Measurements from ENCODE around the gene ERP29.
"Not testable (repeated sequence)": the region's sequence is repeated elsewhere in the genome, so short reads cannot be mapped to it uniquely, and the experiment has no call there.

Gene ERP29

GRCh38 chr12:112012775-112013600 is at the start of gene ERP29, which contains the start of gene TMEM116:
Gene ERP29 (plus strand): TSS chr12:112013426. CDS start chr12:112013466, 40 bp downstream.
Gene TMEM116 (minus strand): TSS chr12:112013165. CDS start chr12:112005270, 7,895 bp downstream.
- peak; percentile 99 for DNase-seq

- no peak for DNase-seq
Observed at GRCh38 chr12:111964935-111965334, 48.3 kb upstream of the ERP29 start.

DNA sequence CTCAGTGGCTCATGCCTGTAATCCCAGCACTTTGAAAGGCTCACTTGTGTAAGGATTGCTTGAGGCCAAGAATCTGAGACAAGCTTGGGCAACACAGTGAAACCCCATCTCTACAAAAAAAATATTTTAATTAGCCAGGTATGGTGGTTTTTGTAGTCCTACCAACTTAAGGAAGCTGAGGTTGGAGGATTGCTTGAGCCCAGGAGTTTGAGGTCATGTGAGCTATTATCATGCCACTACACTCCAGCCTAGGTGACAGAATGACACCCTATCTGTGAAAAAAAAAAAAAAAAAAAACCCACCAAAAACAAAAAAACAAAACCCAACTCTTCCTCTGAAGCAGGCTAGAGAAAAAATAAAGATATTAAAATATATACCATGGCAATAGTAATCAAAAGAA is 41.4 kb upstream of the ERP29 start:
- DNase-seq = no peak

DNA sequence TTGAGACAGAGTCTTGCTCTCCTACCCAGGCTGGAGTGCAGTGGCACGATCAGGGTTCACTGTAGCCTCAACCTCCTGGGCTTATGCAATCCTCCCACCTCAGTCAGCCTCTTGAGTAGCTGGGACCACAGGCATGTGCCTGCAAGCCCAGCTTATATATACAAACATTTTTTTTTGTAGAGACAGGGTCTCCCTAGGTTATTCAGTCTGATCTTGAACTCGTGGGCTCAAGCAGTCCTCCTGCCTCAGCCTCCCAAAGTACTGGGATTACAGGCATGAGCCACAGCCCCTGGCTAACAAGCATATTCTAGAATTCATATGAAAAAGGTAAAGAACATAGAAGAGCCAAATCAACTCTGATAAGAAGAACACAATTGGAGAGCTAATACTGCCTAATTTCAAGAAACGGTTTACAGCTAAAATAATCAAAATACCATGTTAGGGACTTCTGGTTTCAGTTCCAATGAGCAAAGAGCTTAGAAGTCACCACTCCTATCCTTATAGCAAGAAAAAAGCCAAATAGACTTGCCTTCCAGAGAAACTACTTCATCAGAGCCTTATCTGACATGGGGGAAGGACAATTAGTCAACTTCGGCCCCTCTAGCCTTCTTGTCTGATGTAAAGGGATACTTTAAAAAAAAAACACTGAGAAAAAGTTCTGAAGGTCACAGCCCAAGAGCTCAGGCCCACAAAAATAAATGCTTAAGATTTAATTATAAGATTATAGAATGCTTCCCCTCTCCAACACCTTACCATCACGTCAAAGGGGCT is 37.9 kb upstream of the ERP29 start:
- DNase-seq = peak; percentile 4

DNA sequence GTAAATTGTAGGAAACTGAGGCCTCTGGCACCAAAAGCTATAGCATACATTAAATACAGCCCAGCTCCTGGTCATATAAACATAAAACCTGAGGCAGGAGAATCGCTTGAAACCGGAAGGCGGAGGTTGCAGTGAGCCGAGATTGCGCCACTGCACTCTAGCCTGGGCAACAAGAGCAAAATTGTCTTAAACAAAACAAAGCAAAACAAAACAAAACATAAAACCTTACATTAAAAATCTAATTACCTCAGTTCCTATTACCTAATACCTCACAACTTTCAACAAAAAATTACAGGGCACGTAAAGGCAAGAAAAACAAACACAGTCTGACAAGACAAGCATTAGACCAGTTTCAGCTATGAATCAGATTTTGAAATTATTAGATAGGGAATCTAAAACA is 36.9 kb upstream of the ERP29 start:
- no peak for DNase-seq

DNA sequence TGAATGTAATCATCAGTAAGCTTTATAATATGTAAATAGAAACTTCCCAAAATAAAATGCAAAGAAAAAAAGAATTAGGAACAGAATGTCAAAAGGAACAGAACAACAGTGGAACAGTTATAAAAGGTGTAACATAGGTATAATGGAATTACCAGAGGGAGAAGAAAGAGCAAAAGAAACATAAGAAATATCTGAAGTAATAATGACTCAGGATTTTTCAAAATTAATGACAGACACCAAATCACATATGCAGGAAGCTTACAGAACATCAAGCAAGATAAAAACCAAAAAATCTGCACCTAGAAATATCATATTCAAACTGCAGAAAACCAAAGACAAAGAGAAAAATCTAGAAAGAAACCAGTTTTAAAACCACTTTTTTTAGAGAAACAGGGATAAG is 36.4 kb upstream of the ERP29 start:
- no peak for DNase-seq

GRCh38 chr12:111978545-111978944 is 34.7 kb upstream of the ERP29 start:
- DNase-seq = no peak

DNA sequence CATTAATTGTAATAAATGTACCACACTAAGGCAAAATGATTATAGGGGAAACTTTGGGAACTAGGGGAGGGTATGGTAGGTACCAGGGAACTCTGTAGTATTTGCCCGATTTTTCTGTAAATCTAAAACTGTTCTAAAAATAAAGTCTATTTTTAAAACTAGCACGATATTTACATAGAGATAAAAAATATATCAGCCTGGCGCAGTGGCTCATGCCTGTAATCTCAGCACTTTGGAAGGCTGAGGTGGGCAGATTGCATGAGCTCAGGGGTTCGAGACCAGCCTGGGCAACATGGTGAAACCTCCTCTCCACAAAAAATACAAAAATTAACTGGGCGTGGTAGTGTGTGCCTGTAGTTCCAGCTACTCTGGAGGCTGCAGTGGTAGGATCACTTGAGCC is 32.6 kb upstream of the ERP29 start:
- DNase-seq = no peak

GRCh38 chr12:111981987-111982386 is 31.2 kb upstream of the ERP29 start:
- DNase-seq = peak; percentile 60

GRCh38 chr12:111984820-111985219 is 28.4 kb upstream of the ERP29 start:
- no peak for DNase-seq

- no peak for DNase-seq
Observed at GRCh38 chr12:111991535-111991934, 21.7 kb upstream of the ERP29 start.

- DNase-seq = peak; percentile 63
Observed at GRCh38 chr12:111991946-111992345, 21.3 kb upstream of the ERP29 start.

DNA sequence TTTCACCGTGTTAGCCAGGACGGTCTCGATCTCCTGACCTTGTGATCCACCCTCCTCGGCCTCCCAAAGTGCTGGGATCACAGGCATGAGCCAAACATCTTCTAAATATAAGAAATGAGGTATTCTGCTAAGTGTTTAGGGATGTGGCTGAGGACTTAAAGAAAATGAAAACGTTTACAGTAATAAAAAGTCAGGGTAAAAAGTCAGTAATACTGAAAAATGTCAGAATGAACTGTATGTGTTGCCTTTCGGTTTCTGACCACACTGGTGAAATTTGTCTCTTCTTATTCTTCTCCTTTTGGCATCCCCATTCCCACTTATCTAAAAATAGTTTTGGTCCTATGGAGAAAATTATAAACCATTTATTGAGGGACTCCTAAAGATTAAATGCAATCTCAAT is 20.8 kb upstream of the ERP29 start:
- DNase-seq = no peak

DNA sequence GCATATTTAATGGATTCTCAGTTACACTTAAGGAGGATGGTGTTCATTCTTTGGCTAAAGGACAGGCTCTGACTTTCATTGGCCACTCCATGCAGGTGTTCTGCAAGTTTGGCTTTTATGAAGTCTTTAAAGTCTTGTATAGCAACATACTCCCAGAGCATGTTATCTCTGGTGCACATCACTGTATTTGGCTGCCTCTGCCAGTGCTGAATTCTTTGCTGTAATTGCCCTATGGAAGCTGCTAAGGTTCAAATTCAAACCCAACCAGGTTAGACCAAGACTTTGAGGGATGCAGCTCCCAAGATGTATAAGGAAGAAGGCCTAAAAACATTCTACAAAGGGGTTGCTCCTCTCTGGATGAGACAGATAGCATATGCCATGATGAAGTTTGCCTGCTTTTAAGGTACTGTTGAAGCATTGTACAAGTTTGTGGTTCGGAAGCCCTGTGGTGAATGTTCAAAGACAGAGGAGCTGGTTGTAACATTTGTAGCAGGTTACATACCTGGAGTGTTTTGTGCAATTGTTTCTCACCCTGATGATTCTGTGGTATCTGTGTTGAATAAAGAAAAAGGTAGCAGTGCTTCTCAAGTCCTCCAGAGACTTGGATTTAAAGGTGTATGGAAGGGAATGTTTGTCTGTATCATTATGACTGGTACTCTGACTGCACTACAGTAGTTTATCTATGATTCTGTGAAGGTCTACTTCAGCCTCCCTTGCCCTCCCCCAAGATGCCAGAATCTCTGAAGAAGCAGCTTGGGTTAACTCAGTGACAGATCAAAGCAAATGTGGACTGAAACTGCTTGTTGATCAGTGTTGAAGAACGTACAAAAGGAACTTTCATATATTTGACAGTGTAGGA is 19.7 kb upstream of the ERP29 start:
- no peak for DNase-seq

DNA sequence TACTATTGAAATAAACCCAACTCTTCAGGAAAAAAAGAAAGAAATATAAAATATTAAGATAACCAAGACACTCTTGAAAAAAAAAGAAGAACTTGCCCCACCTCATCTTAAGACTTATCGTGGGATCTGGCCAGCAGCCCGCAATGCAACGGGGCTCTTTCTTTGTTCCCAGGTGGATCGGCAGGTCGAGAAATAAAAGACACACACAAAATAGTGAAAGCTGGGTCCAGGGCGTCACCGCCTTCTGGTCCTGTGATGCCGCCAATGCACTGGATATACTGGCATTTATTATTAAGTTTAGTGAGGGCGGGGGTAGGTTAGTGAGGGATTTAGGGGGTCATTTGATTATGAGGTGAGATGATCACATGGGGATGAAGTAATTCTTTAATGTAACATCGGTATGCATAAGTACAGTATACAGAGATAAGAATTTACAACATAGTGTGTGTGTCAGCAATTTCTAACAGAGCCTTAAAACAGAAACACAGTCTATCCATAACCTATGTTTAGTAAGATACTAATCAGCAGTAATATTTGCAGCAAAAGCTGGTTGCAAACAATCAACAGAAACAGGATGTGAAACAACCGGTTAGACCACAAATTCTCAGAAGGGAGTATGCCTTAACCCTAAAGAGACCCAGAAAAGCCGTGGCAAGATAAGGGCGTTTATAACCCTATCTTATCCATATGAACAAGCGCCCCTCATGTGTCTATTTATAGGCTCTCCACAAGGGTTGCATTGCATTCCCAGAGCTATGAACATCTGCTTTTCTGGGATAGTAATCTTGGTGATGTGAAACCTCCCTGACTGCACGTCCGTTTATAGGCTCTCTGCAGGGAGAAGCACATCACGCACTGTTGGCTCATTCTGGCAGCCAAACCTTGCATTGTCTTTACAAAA is 18.8 kb upstream of the ERP29 start:
- not testable (repeated sequence) for DNase-seq

DNA sequence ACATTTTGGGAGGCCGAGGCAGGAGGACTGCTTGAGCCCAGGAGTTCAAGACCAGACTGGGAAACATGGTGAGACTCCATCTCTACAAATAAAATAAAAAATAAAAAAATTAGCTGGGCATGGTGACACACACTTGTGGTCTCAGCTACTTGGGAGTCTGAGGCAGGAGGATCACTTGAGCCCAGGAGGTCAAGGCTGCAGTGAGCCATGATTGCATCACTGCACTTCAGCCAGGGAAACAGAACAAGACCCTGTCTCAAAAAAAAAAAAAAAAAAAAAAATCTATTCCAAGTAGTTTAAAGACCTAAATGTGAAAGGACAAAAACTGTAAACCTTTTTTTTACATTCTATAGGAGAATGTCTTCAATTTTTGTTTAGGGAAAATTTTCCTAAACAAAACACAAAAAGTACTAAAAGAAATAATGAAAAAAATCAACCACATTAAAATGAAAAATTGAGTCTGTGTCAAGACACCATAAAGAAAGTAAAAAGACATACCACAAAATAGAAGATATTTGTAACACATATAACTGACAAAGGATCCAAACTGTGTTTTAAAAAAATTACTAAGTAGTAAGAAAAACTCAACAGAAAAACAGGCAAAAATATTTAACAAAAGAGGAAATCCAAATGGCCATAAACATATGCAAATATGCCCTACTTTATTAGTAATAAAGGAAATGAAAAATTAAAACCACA is 17.3 kb upstream of the ERP29 start:
- DNase-seq = no peak

- no peak for DNase-seq
Observed at GRCh38 chr12:111997300-111997699, 15.9 kb upstream of the ERP29 start.

DNA sequence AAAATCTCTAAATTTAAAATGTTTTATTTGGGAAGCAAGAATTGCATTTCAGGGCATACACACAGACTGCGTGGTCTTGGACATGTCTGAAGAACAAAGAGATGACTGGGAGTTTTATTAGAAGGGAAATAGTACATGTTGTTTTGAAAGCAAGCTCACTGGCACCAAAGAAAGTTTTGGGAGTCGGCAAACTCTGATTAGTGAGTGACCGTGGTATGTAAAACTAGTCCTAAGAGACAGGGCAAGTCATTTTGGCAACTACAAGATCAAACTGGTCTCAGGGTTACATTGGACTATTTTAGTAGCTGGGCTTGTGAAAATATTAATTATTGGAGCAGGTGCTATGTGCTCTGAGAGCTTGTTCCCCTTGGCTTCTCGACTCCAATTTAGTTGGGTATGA is 15.2 kb upstream of the ERP29 start:
- no peak for DNase-seq

DNA sequence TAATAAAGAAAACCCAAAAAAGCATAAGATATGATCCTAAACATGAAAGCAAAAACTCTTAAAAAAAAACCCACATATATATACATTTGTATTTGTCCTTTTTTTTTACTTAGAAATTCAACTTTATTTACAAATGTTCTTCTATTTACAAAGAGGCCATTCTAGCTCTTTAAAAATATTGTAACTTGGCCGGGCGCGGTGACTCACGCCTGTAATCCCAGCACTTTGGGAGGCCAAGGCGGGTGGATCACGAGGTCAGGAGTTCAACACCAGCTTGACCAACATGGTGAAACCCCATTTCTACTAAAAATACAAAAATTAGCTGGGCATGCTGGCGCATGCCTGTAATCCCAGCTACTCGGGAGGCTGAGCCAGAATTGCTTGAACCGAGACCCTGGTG is 14.1 kb upstream of the ERP29 start:
- DNase-seq = not testable (repeated sequence)

DNA sequence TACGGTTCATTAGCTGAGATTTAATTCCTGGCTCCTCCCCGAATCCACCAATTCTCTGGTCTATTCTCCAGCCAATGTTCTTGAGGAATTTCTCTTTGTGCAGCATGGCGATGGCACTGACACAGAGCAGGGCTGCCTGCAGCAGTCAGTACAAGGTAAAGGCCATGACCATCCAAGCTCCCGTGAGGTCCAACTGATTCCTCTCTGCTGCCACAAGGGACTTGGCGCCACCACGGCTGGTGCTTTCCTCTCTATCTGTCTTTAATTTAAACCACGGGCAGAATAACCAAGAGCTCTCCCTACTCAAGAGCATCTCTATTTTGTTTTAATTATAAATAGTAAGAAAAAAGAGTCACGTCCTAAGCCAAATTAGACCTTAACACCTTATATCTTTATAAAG is 12.4 kb upstream of the ERP29 start:
- no peak for DNase-seq

- no peak for DNase-seq
Observed at GRCh38 chr12:112001576-112001975, 11.7 kb upstream of the ERP29 start.
